Mesenchymal stem cell (in vitro differentiated cells and primary cell): ENCODE measurements around the gene C2orf76.

Experiments used
- DNase-seq: peaks from one replicate; pipeline ENCODE4 v3.0.0-alpha.2; 2013
- H2AFZ ChIP-seq: one replicate; pipeline ENCODE4 v1.6.1; 2013; ENCODE audit warnings: low read depth, mild to moderate bottlenecking, control low read depth, inconsistent platforms, low read length, moderate library complexity
- H2AK5ac ChIP-seq: 2 replicates; pipeline ENCODE4 v1.6.1; 2013; ENCODE audit warnings: low read length, moderate library complexity, mild to moderate bottlenecking, inconsistent platforms; ENCODE audit not compliant: severe bottlenecking
- H2BK120ac ChIP-seq: one replicate; pipeline ENCODE4 v1.6.1; 2013; ENCODE audit warnings: low read depth, mild to moderate bottlenecking, inconsistent platforms, low read length, moderate library complexity
- H2BK12ac ChIP-seq, 2 experiments: one replicate each; pipeline ENCODE4 v1.6.1; 2013; ENCODE audit warnings: inconsistent platforms in 2 of 2, low read length in 2 of 2, mild to moderate bottlenecking in 2 of 2, moderate library complexity in 2 of 2, control low read depth in 1 of 2
- H2BK15ac ChIP-seq: one replicate; pipeline ENCODE4 v1.6.1; 2013; ENCODE audit warnings: mild to moderate bottlenecking, low read depth, inconsistent platforms; ENCODE audit not compliant: poor library complexity, severe bottlenecking
- H2BK5ac ChIP-seq: 2 replicates; pipeline ENCODE4 v1.6.1; 2013; ENCODE audit warnings: low read depth, mild to moderate bottlenecking, low read length, control low read depth, inconsistent platforms; ENCODE audit not compliant: poor library complexity, severe bottlenecking
- H3K14ac ChIP-seq, 2 experiments: one replicate each; pipeline ENCODE4 v1.6.1; 2013; ENCODE audit warnings: inconsistent platforms in 2 of 2, low read length in 2 of 2, control low read depth in 1 of 2, mild to moderate bottlenecking in 1 of 2, moderate library complexity in 1 of 2
- H3K18ac ChIP-seq, 2 experiments: one replicate each; pipeline ENCODE4 v1.6.1; 2013; ENCODE audit warnings: inconsistent platforms in 2 of 2, low read length in 2 of 2, control low read depth in 1 of 2, low read depth in 1 of 2, mild to moderate bottlenecking in 1 of 2
- H3K23ac ChIP-seq, 2 experiments: one replicate each; pipeline ENCODE4 v1.6.1; 2013; ENCODE audit warnings: inconsistent platforms in 2 of 2, low read length in 2 of 2, mild to moderate bottlenecking in 2 of 2, moderate library complexity in 2 of 2, control low read depth in 1 of 2
- H3K27ac ChIP-seq: 2 replicates; pipeline ENCODE4 v1.5.1; 2013; ENCODE audit warnings: mild to moderate bottlenecking, moderate library complexity, low read length, control low read depth, inconsistent platforms; ENCODE audit not compliant: poor library complexity, severe bottlenecking
- H3K27me3 ChIP-seq, 2 experiments: 2 replicates each; pipeline versions ENCODE4 v1.6.1 to v1.7.0; 2013; ENCODE audit warnings: low read length in 2 of 2, mild to moderate bottlenecking in 2 of 2, moderate library complexity in 2 of 2, control low read depth in 1 of 2, inconsistent platforms in 1 of 2; ENCODE audit not compliant: control insufficient read depth in 1 of 2, insufficient read depth in 1 of 2
- H3K36me3 ChIP-seq, 2 experiments: 2 replicates each; pipeline versions ENCODE4 v1.6.1 to v1.7.0; 2013; ENCODE audit warnings: low read length in 2 of 2, control low read depth in 1 of 2, inconsistent platforms in 1 of 2, low read depth in 1 of 2, mild to moderate bottlenecking in 1 of 2; ENCODE audit not compliant: insufficient read depth in 2 of 2, control insufficient read depth in 1 of 2
- H3K4ac ChIP-seq, 2 experiments: one replicate each; pipeline ENCODE4 v1.6.1; 2013; ENCODE audit warnings: inconsistent platforms in 2 of 2, low read length in 2 of 2, mild to moderate bottlenecking in 2 of 2, moderate library complexity in 2 of 2, control low read depth in 1 of 2, low read depth in 1 of 2
- H3K4me1 ChIP-seq: 2 replicates; pipeline ENCODE4 v1.6.1; 2013; ENCODE audit warnings: low read depth, low read length, control low read depth; ENCODE audit not compliant: control insufficient read depth, insufficient read depth
- H3K4me2 ChIP-seq: 2 replicates; pipeline ENCODE4 v1.6.1; 2013; ENCODE audit warnings: low read length, mild to moderate bottlenecking, inconsistent platforms; ENCODE audit not compliant: poor library complexity, severe bottlenecking
- H3K4me3 ChIP-seq, 2 experiments: 2 replicates each; pipeline versions ENCODE4 v1.5.1 to v1.7.0; 2013; ENCODE audit warnings: low read length in 2 of 2, mild to moderate bottlenecking in 2 of 2, control low read depth in 1 of 2, low read depth in 1 of 2; ENCODE audit not compliant: insufficient read depth in 1 of 2
- H3K79me1 ChIP-seq: replicated peaks from 2 replicates; pipeline ENCODE4 v1.6.1; 2013; ENCODE audit warnings: mild to moderate bottlenecking, control low read depth, low read length, inconsistent platforms; ENCODE audit not compliant: poor library complexity, severe bottlenecking
- H3K9ac ChIP-seq: 2 replicates; pipeline ENCODE4 v1.7.0; 2013; ENCODE audit warnings: mild to moderate bottlenecking, low read length, moderate library complexity
- H3K9me3 ChIP-seq: 2 replicates; pipeline ENCODE4 v1.7.0; 2013; ENCODE audit warnings: mild to moderate bottlenecking, low read length; ENCODE audit not compliant: control insufficient read depth
- H4K8ac ChIP-seq: one replicate; pipeline ENCODE4 v1.6.1; 2013; ENCODE audit warnings: inconsistent platforms, mild to moderate bottlenecking, low read length, moderate library complexity
- H4K91ac ChIP-seq: one replicate; pipeline ENCODE4 v1.6.1; 2013; ENCODE audit warnings: mild to moderate bottlenecking, low read length, inconsistent platforms
- WGBS: methylation state at CpG from one replicate; pipeline ENCODE4 v1.1.7; 2013; ENCODE audit warnings: mixed read lengths; 5-methylcytosine and 5-hydroxymethylcytosine counted together

C2orf76 gene

DNA sequence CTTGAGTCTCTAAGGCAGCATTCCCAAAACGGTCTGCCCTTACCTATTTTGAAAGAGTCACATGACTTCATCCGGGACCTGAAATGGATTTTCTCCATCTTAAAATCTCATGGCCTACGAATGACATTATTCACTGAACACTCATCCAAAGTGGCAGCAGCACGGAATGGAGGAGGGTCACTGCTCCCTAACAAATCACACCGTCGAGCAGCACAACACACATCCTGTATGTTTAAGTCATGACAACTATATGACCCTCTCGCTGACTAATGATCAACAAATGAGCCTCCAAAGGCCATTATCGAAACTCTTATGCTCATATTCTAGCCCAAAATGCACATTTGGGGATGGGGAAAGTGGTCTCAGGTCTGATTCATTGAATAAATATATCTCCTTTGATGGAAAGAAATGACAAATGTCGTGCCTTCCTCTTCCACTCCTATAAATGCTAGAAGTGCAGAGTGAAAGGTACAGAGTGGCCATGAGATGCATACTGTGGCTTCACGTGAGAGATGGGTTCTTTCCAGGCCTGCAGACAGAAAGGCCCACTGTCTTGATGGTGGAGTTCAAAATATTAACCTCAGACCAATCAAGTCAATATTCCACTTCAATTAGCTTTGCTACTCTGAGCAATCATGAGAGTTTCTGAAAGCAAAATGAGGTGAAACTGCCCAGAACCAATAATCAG, 70.8 kb downstream of the C2orf76 start:
- Histone ChIP-seq H2AK5ac (no peak overlapping the region), H3K4ac (no peak overlapping the region), H3K4me3 (no peak overlapping the region), H3K9ac (no peak overlapping the region), H2BK5ac (no peak overlapping the region), H3K4me1 (peaks cover 5% of the 10 kb centered on the region), H3K18ac (no peak overlapping the region), H4K8ac (no peak overlapping the region), H3K14ac (no peak overlapping the region), H3K4me2 (no peak overlapping the region), H3K27ac (no peak overlapping the region), H3K79me1 (no peaks in the 10 kb centered on the region), H3K9me3 (no peaks in the 10 kb centered on the region), H3K23ac (no peak overlapping the region), H3K36me3 (no peaks in the 10 kb centered on the region), H2AFZ (no peak overlapping the region), H2BK12ac (no peak overlapping the region), H2BK120ac (no peak overlapping the region), H3K27me3 (no peaks in the 10 kb centered on the region), H2BK15ac (no peak overlapping the region), H4K91ac (no peak overlapping the region)
- no peak for DNase-seq
- 58% methylated on average over 8 of the region's 10 CpGs for WGBS

DNA sequence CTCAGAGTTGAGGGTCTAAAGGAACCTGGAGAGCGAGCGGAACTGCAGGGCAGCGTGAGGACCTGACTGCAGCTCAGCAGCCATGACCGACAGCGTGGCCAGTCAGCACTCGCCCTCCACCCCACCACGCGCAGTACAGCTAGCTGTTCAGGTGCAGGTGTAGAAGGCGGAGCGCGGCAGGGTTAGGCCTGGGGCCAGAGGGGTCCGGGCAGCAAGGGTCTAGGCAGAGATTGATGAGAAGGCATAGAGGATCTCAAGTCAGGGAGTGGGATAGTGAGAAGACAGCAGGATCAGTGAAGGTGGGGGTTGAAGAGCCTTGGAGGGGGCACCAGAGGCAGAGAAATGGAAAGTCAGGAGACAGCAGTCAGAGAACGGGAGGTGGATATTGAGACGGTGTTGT, 72.0 kb downstream of the C2orf76 start:
- H3K18ac ChIP-seq = no peak overlapping the region
- H3K27me3 ChIP-seq = no peaks in the 10 kb centered on the region
- no peak overlapping the region for H3K23ac ChIP-seq
- H3K9me3 ChIP-seq = no peaks in the 10 kb centered on the region
- H2AFZ ChIP-seq = no peak overlapping the region
- no peaks in the 10 kb centered on the region for H3K36me3 ChIP-seq
- no peak overlapping the region for H3K27ac ChIP-seq
- no peak overlapping the region for H4K91ac ChIP-seq
- no peak overlapping the region for H2BK120ac ChIP-seq
- no peak overlapping the region for H2AK5ac ChIP-seq
- no peak overlapping the region for H2BK5ac ChIP-seq
- no peak overlapping the region for H4K8ac ChIP-seq
- DNase-seq = no peak
- no peak overlapping the region for H3K4me3 ChIP-seq
- H2BK15ac ChIP-seq = no peak overlapping the region
- H3K14ac ChIP-seq = no peak overlapping the region
- H3K4ac ChIP-seq = no peak overlapping the region
- H3K4me1 ChIP-seq = peaks cover 5% of the 10 kb centered on the region
- 91% methylated on average over 14 of the region's 14 CpGs for WGBS
- H3K9ac ChIP-seq = no peak overlapping the region
- H3K79me1 ChIP-seq = no peaks in the 10 kb centered on the region
- H3K4me2 ChIP-seq = no peak overlapping the region
- no peak overlapping the region for H2BK12ac ChIP-seq

DNA sequence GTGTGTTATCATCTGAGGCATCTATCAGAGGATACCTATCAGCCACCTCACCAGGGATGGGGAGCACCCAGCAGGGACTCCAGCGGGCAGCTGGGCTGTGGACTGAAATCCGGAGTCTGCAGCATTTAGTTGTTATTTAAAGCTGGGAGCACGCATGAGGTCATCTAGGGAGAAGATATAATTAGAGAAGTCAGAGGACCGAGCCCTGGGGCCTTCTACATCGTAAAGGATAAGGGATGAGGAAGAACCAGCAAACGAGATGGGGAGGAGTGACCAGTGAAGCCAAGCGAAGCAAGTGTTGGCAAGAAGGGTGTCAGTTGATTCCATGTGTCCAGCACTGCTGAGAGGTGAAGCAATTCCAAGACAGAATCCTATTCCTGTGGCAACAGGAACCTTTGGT, 72.7 kb downstream of the C2orf76 start:
- Histone ChIP-seq H3K9ac (no peak overlapping the region), H3K18ac (no peak overlapping the region), H3K4me2 (no peak overlapping the region), H3K23ac (no peak overlapping the region), H3K79me1 (no peaks in the 10 kb centered on the region), H2BK15ac (no peak overlapping the region), H2BK12ac (no peak overlapping the region), H3K4me1 (peaks cover 5% of the 10 kb centered on the region), H3K27me3 (no peaks in the 10 kb centered on the region), H4K91ac (no peak overlapping the region), H2BK5ac (no peak overlapping the region), H3K27ac (no peak overlapping the region), H3K9me3 (no peaks in the 10 kb centered on the region), H2AFZ (no peak overlapping the region), H4K8ac (no peak overlapping the region), H3K36me3 (no peaks in the 10 kb centered on the region), H2AK5ac (no peak overlapping the region), H3K14ac (no peak overlapping the region), H3K4me3 (no peak overlapping the region), H3K4ac (no peak overlapping the region), H2BK120ac (no peak overlapping the region)
- DNase-seq = no peak
- 90% methylated on average over 7 of the region's 7 CpGs for WGBS

DNA sequence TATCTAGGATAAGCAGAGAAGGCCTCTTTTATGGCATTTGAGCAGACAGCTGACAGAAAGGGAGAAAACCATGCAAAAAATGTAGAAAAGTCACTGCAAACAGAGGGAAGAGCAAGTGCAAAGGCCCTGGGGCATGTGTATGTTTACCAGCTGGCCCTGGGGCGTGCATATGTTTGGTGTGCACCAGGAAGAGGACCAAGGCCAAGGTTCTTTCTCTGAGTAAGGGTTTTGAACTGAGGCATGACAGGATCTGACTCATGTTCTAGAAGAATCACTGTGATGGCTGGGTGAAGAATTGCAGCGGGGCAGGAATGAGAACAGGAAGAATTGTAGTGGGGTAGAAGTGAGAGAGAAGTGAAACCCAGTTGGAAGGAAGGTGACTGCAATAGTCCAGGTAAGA, 73.4 kb downstream of the C2orf76 start:
- H2BK15ac ChIP-seq = no peak overlapping the region
- H3K4me1 ChIP-seq = peaks cover 5% of the 10 kb centered on the region
- H2AFZ ChIP-seq = no peak overlapping the region
- 85% methylated on average over 2 of the region's 2 CpGs for WGBS
- H3K9ac ChIP-seq = no peak overlapping the region
- H3K4me3 ChIP-seq = no peak overlapping the region
- H3K18ac ChIP-seq = no peak overlapping the region
- no peak overlapping the region for H2BK12ac ChIP-seq
- no peak overlapping the region for H2BK5ac ChIP-seq
- no peak overlapping the region for H3K23ac ChIP-seq
- no peak overlapping the region for H3K14ac ChIP-seq
- no peaks in the 10 kb centered on the region for H3K36me3 ChIP-seq
- no peak overlapping the region for H2AK5ac ChIP-seq
- H4K8ac ChIP-seq = no peak overlapping the region
- no peaks in the 10 kb centered on the region for H3K27me3 ChIP-seq
- no peak overlapping the region for H4K91ac ChIP-seq
- no peak overlapping the region for H2BK120ac ChIP-seq
- no peaks in the 10 kb centered on the region for H3K79me1 ChIP-seq
- no peak for DNase-seq
- no peak overlapping the region for H3K4me2 ChIP-seq
- no peak overlapping the region for H3K27ac ChIP-seq
- no peaks in the 10 kb centered on the region for H3K9me3 ChIP-seq
- no peak overlapping the region for H3K4ac ChIP-seq
